ENCODE results near the gene TRIM21. TPM values are rescaled to one million over a fixed set of nuclear protein-coding genes. Genes with fewer than 3 reads are reported as not detected.
"Not testable (repeated sequence)": the region's sequence is repeated elsewhere in the genome, so short reads cannot be mapped to it uniquely, and the experiment has no call there.

TRIM21 gene
- total RNA-seq, result 7.6 TPM
- long read RNA-seq, transcript TRIM21-201 (7 exons, 1,924 nt), result major isoform, 17 of 20 reads
- long read RNA-seq, partial matches to known transcripts, result 2 of 20 reads
- long read RNA-seq, other reads (novel, unspliced or antisense), result 1 of 20 reads

DNA sequence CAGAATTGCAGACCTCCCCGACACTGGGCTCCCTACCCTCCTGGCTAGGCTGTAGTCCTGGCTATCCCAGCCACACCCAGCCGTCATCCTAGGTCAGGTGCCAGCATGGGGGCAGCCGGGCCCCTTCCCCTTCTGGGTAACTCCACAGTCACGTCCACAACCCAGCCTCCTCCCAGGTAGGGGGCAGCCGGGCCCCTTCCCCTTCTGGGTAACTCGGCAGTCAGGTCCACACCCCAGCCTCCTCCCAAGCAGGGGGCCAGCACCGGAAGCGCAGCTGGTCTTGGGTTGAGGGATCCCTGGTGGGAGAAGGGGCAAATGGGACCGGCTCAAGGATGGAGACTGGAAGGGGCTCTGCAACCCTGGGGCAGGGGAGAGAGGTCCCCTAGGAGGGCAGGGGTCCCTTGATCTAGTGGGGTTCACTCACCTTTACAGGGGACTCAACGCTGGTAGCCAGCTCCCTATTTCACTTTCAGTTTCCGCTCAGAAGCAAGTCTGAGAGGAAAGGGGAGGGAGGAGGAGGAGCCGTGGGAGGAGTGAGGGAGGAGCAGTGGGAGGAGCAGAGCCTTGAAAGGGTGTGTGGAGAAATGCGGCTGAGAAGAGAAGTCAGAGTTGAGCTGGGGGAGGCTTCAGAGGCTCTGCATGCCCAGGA lies at the start of gene TRIM21:
Gene TRIM21, minus strand, starts transcription at position 494 of the 649 bp plus-strand sequence. CDS start 3,293 bp downstream, outside the sequence.
- peak; percentile 85 for DNase-seq
- peak; percentile 100 for ATAC-seq (ENCODE audit: poor library complexity)
- intact Hi-C loops (cut with DNase I), result no loop called here

DNA sequence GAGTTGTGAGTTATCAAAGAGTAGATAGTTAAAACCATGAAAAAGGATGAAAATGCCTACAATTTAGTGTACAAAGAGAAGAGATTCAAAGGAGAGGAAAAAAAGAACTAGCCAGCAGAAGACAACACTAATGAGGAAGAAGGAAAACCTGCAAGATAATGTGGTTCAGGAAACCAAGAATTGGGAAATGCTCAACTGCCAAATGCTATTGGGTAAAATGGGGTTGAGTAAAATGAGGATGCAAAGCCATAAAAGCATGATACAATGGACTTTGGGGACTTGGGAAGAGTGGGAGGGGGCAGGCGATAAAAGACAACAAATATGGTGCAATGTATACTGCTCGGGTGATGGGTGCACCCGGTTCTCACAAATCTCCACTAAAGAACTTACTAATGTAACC lies 48.0 kb upstream of the TRIM21 start:
- intact Hi-C loops (cut with DNase I), result no loop called here
- DNase-seq (no peak), ATAC-seq (ENCODE audit: poor library complexity) (no peak)

DNA sequence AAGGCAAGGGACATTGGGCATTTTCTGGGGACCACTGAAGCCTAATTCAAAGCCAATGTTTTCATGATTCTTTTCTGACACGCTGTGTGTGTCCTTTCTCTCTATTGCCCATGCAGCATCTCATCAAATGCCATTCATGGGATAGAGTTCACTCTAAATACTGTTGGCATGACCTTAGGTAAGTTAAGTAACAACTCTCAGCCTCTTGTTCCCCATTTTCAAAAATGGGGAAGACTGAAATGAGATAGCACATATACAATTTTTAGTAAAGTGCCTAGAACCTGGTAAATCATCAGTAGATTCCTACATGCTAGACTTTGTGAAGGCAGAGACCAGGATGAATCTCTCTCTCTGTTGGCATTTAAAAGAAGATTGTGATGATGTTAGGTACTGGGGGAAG lies 42.9 kb upstream of the TRIM21 start:
- intact Hi-C loops (cut with DNase I), result no loop called here
- no peak for DNase-seq
- no peak for ATAC-seq (ENCODE audit: poor library complexity)

DNA sequence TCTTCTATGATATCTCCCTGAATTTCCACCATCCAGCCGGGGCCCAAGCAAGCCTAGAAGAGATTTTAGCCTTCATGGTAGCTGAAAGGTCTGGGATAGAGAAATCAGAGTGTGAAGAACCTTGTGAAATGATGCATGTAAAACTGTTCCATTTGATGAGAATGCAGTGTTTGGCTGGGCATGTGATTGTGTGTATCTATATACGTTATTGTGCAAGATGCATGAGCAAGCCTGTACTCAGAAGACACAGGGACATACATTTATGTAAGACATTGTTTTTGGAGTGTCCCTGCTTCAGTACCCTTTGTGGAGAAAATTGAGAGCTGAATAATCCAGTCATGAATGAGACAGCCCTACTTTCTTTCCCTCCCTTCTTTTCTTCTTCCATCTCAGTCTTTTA lies 40.4 kb upstream of the TRIM21 start:
- intact Hi-C loops (cut with DNase I), result no loop called here
- ATAC-seq (ENCODE audit: poor library complexity), result no peak
- DNase-seq, result no peak

DNA sequence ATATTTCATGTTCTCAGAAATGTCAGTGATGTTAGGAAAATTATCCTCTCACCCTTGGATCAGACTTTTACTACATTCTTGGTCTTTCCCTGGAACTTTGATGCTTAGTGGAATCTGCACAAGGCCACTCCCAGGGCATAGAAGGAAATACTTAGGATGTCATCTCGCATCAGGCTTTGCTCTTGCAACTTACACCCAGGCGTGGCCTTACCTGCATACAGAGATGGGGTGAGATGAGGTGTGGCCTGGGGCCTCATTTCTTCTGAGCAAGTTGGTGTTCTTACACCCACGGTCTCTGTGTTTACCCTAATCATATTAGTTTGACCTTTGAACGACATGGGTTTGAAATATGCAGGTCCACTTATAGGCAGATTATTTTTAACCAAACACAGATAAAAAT lies 36.5 kb upstream of the TRIM21 start:
- no peak for ATAC-seq (ENCODE audit: poor library complexity)
- DNase-seq, result no peak
- intact Hi-C loops (cut with DNase I), result no loop called here

DNA sequence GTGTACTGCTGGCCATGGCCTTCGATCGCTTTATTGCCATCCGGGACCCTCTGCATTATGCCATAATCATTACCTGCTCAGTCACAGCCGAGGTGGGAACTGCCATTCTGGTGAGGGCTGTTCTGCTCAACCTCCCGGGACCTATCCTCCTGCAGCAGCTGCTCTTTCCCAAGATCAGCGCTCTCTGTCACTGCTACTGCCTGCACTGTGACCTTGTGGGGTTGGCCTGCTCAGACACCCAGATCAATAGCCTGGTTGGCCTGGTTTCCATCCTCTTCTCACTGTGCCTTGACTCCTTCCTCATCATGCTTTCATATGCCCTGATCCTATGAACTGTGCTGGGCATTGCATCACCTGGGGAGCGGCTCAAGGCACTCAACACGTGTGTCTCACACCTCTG lies 24.9 kb upstream of the TRIM21 start:
- ATAC-seq (ENCODE audit: poor library complexity), result no peak
- intact Hi-C loops (cut with DNase I), result no loop called here
- no peak for DNase-seq

DNA sequence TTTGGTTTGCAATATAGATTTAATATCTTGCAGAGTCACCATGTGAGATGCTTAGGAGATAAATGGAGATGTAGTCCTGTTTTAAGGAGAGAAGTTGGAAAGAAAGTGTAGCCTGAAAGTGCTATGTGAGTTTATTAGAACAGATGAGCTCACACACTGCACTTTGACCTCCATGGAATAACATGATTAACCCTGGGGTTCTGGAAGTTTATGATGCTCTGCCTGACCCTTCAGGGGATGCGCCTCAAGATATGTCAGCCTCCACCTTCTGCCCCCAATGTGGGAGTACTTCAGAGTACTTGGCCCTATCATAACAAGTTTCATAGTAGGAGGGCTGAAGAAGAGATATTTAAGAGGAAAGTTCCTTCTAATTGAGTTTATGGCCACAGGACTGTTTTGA lies 23.3 kb upstream of the TRIM21 start:
- intact Hi-C loops (cut with DNase I), result no loop called here
- ATAC-seq (ENCODE audit: poor library complexity) (no peak), DNase-seq (no peak)

GRCh38 chr11:4416306-4416705 lies 22.8 kb upstream of the TRIM21 start:
- DNase-seq, result no peak
- ATAC-seq (ENCODE audit: poor library complexity), result no peak
- intact Hi-C loops (cut with DNase I), result no loop called here

DNA sequence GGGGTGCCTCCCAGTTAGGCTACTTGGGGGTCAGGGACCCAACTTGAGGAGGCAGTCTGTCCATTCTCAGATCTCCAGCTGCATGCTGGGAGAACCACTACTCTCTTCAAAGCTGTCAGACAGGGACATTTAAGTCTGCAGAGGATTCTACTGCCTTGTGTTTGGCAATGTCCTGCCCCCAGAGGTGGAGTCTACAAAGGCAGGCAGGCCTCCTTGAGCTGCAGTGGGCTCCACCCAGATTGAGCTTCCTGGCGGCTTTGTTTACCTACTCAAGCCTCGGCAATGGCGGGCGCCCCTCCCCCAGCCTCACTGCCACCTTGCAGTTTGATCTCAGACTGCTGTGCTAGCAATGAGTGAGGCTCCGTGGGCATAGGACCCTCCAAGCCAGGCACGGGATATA lies 12.7 kb upstream of the TRIM21 start:
- DNase-seq; intact Hi-C loops (cut with DNase I); ATAC-seq (ENCODE audit: poor library complexity): not testable (repeated sequence)

DNA sequence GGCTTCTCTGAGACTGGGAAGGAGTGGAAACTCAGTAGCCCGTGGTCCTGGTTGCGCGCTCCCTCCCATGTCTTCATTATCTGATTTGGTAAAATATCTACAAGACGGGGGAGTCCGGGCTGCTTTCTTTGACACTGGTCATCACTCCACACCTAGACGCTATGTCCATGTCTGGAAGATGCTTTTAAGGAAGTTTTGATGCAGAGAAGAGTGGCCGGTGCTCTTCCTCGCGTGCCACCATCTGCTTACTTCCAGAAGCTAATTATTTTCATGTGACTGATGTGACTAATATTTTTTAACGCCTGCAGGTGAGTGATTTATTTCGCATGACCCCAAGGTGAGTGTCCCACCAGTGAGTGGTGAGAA lies 339 bp upstream of the TRIM21 start:
- ATAC-seq (ENCODE audit: poor library complexity) (peak; percentile 50), DNase-seq (no peak)
- intact Hi-C loops (cut with DNase I), result no loop called here

DNA sequence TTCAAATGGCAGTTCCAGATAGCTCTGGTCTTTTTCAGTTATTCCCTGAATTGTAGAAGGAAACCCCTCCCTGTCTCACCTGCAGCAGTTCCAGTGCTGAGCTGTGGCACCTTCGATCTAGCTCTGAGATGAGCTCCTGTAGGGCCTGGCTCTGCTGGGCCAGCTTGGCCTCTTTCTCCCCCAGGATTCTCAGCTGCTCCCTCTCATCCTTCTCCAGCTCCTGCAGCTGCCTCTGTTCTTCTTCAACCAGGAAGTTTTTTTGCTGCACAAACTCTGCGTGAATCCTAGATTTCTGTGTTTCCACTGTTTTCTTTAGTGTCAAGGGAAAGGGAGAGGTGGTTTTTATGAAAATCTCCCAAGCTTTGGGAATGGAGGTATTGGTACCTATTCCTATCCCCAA lies 5.3 kb downstream of the TRIM21 start:
- ATAC-seq (ENCODE audit: poor library complexity), result no peak
- intact Hi-C loops (cut with DNase I), result no loop called here
- no peak for DNase-seq

GRCh38 chr11:4385978-4386740 lies 7.3 kb downstream of the TRIM21 start:
- intact Hi-C loops (cut with DNase I), result no loop called here
- ATAC-seq (ENCODE audit: poor library complexity), result no peak
- DNase-seq, result no peak

DNA sequence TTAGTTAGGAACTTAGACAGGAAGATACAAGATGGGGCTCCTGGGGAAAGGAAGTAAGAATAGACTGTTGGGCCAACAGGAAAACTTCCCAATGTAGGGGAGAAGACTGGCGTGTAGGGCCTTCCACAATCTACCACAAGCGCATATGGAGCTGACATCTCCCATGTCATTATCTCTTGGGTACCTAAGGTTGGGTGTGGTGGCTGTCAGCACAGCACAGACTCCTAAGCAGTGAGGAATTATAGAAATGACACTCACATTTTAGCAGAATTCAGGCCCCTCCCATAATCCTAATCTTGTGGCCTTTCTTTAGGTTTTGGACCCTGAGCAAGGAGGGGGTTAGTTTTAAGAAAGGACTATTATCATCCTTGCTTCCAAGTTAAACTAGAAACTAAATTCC lies 11.6 kb downstream of the TRIM21 start:
- intact Hi-C loops (cut with DNase I), result no loop called here
- DNase-seq (no peak), ATAC-seq (ENCODE audit: poor library complexity) (no peak)

DNA sequence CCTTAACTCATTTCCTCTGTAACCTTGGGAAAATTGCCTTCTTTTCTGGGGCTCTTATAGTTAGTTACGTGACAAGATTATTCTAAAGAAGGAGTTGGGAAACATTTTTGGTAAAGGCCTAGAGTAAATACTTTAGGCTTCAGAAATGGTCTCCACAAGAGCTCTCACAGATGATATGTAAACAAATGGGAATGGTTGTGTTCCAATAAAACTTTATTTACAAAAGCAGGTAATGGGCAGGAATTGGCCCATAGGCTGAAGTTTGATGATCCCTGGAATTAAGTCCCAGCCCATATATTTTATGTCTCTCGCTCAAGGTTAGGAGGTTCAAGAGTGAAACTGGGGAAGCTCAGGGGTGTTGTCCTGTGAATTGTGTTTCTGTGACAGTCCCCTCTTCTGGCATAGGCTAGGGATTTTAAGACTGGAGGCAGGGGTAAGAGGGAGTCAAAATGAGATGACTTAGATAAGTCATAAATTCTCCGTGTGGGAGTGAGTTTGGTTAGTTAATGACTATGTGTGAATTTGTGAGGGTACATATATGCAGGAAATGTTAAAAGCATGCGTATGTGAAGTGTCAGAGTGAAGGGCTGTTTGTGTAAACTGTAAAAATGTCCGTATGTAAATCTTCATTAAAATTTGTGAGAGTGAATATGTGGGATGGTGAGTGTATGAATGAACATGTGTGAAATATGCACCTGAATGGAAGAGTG lies 17.9 kb downstream of the TRIM21 start:
- intact Hi-C loops (cut with DNase I), result no loop called here
- DNase-seq (no peak), ATAC-seq (ENCODE audit: poor library complexity) (no peak)

- DNase-seq, result no peak
- ATAC-seq (ENCODE audit: poor library complexity), result no peak
- intact Hi-C loops (cut with DNase I), result no loop called here
Observed at GRCh38 chr11:4370166-4370565, 23.3 kb downstream of the TRIM21 start.

- DNase-seq (no peak), ATAC-seq (ENCODE audit: poor library complexity) (no peak)
- intact Hi-C loops (cut with DNase I), result no loop called here
Observed at GRCh38 chr11:4368286-4368685, 25.2 kb downstream of the TRIM21 start, which contains the start of gene OR52B4. OR52B4 (minus strand) TSS chr11:4368386; CDS start chr11:4368295, 91 bp downstream.

GRCh38 chr11:4348142-4348541 lies 45.4 kb downstream of the TRIM21 start:
- intact Hi-C loops (cut with DNase I); ATAC-seq (ENCODE audit: poor library complexity); DNase-seq: not testable (repeated sequence)

- not testable (repeated sequence) for DNase-seq
Observed at GRCh38 chr11:4345366-4345765, 48.1 kb downstream of the TRIM21 start.

More at GRCh38 chr11:4345366-4345765, 48.1 kb downstream of the TRIM21 start:
- ATAC-seq (ENCODE audit: poor library complexity); intact Hi-C loops (cut with DNase I): not testable (repeated sequence)
